Gastroesophageal sphincter (tissue), 4 donors: ENCODE results near the gene RBL2. TPM values are rescaled to one million over a fixed set of nuclear protein-coding genes. Genes with fewer than 3 reads are reported as not detected.
"Not testable (repeated sequence)": the region's sequence is repeated elsewhere in the genome, so short reads cannot be mapped to it uniquely, and the experiment has no call there.

ENCODE experiments used
- ATAC-seq: fragments of 150-250 bp; one replicate; pipeline ENCODE4 v1.9.1; 2016; ENCODE audit warnings: mild to moderate bottlenecking, moderate library complexity
- H3K27ac ChIP-seq, 4 donors: fragments of 200-600 bp; sonication (generic) in 3 of 4; 1 replicate in 3 of 4; 2 replicates in 1 of 4; pipeline ENCODE4 v1.5.1; 2016 to 2019
- H3K27me3 ChIP-seq: fragments of 200-600 bp; sonication (generic); one replicate; pipeline ENCODE4 v1.5.1; 2019
- H3K36me3 ChIP-seq, 2 donors: fragments of 200-600 bp; sonication (generic); one replicate each; pipeline ENCODE4 v1.5.1; 2019; ENCODE audit warnings: control low read depth in 1 of 2
- H3K4me1 ChIP-seq, 3 donors: fragments of 200-600 bp; sonication (generic); 1 replicate in 2 of 3; 2 replicates in 1 of 3; pipeline ENCODE4 v1.5.1; 2016 to 2019; ENCODE audit warnings: control low read depth in 2 of 3
- H3K4me3 ChIP-seq, 2 donors: fragments of 200-600 bp; sonication (generic); one replicate each; pipeline ENCODE4 v1.5.1; 2019; ENCODE audit warnings: mild to moderate bottlenecking in 1 of 2, moderate library complexity in 1 of 2
- H3K9me3 ChIP-seq, 3 donors: fragments of 200-600 bp; sonication (generic); one replicate each; pipeline ENCODE4 v1.5.1; 2017 to 2019; ENCODE audit warnings: control low read depth in 2 of 3
- EP300 ChIP-seq: sonication (generic); formaldehyde crosslinking; IDR thresholded peaks from one replicate; pipeline ENCODE4 v1.6.1; 2017; ENCODE audit warnings: antibody characterized with exemption, mild to moderate bottlenecking
- POLR2A ChIP-seq, 2 donors: fragments of 450-650 bp; IDR thresholded peaks; one replicate each; pipeline ENCODE4 v1.6.1; 2017; ENCODE audit warnings: antibody characterized with exemption in 2 of 2, mild to moderate bottlenecking in 2 of 2, moderate library complexity in 1 of 2
- POLR2AphosphoS5 ChIP-seq: sonication (generic); formaldehyde crosslinking; IDR thresholded peaks from one replicate; pipeline ENCODE4 v1.6.1; 2017; ENCODE audit warnings: antibody characterized with exemption
- WGBS, 2 donors: methylation state at CpG; one replicate each; pipeline ENCODE4 v1.1.5; 2018; ENCODE audit warnings: low coverage in 1 of 2; 5-methylcytosine and 5-hydroxymethylcytosine counted together
- total RNA-seq, 4 donors: library from RNA; depleted of rRNA; stranded (reverse); fragments of >200 nt; gene quantifications; one replicate each; pipeline ENCODE4 v1.1.0, GENCODE V29; 2016
- TF ChIP-seq, protein P1 (sequence below), 4 experiments: fragments of 200-600 bp in 2 of 4; fragments of 450-650 bp in 2 of 4; sonication (generic) in 1 of 4; IDR thresholded peaks; one replicate each; pipeline ENCODE4 v1.5.1; 2017 to 2019; ENCODE audit warnings: antibody characterized with exemption in 4 of 4, mild to moderate bottlenecking in 2 of 4, moderate library complexity in 2 of 4

Gene RBL2
- total RNA-seq, 4 donors from 2014 or later, result 74.5 to 108 (median 98.7) TPM

- Histone ChIP-seq H3K27me3 (peaks cover 9% of the 10 kb centered on the region), H3K4me1 (no peaks in the 10 kb centered on the region), H3K4me3 (no peak overlapping the region), H3K36me3 (no peaks in the 10 kb centered on the region), H3K27ac (no peak overlapping the region), H3K9me3 (peaks cover 0 to 8% (median 0%) of the 10 kb centered on the region in 3 donors)
- no peak for TF ChIP-seq EP300
- TF ChIP-seq, protein P1, sequence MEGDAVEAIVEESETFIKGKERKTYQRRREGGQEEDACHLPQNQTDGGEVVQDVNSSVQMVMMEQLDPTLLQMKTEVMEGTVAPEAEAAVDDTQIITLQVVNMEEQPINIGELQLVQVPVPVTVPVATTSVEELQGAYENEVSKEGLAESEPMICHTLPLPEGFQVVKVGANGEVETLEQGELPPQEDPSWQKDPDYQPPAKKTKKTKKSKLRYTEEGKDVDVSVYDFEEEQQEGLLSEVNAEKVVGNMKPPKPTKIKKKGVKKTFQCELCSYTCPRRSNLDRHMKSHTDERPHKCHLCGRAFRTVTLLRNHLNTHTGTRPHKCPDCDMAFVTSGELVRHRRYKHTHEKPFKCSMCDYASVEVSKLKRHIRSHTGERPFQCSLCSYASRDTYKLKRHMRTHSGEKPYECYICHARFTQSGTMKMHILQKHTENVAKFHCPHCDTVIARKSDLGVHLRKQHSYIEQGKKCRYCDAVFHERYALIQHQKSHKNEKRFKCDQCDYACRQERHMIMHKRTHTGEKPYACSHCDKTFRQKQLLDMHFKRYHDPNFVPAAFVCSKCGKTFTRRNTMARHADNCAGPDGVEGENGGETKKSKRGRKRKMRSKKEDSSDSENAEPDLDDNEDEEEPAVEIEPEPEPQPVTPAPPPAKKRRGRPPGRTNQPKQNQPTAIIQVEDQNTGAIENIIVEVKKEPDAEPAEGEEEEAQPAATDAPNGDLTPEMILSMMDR (IDR thresholded peaks at IDR 0.05), result no peak
- TF ChIP-seq POLR2A (IDR thresholded peaks at IDR 0.05), result no peak
- no peak for TF ChIP-seq POLR2AphosphoS5
- 100% methylated on average over 4 of the region's 24 CpGs; no CpG with 5 or more reads in 1 of the 2 donors for WGBS, 2 donors
- no peak for ATAC-seq
Measured at GRCh38 chr16:53421248-53421647, 13.0 kb upstream of the RBL2 start.

- WGBS, 2 donors, result 100% methylated on average over 1 of the region's 1 CpG; no CpG with 5 or more reads in 1 of the 2 donors
- H3K27ac ChIP-seq, H3K4me1 ChIP-seq, H3K9me3 ChIP-seq, H3K36me3 ChIP-seq, H3K27me3 ChIP-seq, H3K4me3 ChIP-seq, ATAC-seq: not testable (repeated sequence)
Measured at GRCh38 chr16:53423968-53424367, 10.3 kb upstream of the RBL2 start.

GRCh38 chr16:53428681-53429080, 5.6 kb upstream of the RBL2 start:
- Histone ChIP-seq H3K4me3 (no peak overlapping the region), H3K27me3 (peaks cover 13% of the 10 kb centered on the region), H3K27ac (no peak overlapping the region), H3K36me3 (no peaks in the 10 kb centered on the region), H3K4me1 (peaks cover 0 to 1% (median 0%) of the 10 kb centered on the region in 3 donors), H3K9me3 (peaks cover 0 to 9% (median 0%) of the 10 kb centered on the region in 3 donors)
- no peak for ATAC-seq
- TF ChIP-seq POLR2AphosphoS5, result no peak
- no peak for TF ChIP-seq EP300
- TF ChIP-seq POLR2A (IDR thresholded peaks at IDR 0.05), result no peak
- TF ChIP-seq, protein P1 (IDR thresholded peaks at IDR 0.05), result no peak
- WGBS, 2 donors, result 89 to 90% methylated on average over 3 of the region's 3 CpGs

DNA sequence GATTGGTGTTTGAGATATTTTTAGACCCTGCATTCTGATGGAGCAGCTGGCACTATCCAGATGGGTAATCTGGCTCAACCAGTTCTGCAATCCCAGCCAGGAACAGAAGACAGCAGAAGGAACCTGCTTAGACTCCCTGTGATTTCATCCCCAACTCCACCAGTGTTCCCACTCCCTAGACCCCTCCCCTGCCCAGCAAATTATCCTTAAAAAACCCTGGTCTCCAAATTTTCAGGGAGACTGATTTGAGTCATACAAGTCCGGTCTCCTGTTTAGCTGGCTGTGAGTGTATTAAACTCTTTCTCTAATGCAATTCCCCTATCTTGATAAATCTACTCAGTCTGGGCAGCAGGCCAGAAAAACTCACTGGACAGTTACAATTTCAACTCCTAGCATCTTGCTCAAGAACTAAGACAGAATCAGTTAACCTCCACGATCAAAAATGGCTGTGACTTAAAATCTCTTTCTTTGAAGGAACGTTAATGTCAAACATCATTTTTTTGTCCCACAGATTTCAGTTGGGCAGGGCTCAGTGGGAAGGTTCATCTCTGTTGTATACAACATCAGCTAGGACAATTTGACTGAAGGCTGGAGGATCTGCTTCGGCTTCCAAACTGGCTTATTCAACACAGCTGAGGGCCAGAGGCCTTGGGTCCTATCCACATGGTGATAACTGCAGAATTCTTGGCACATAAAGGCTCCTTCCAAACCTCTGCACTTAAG, 4.9 kb upstream of the RBL2 start:
- Histone ChIP-seq H3K27ac (no peak overlapping the region), H3K27me3 (peaks cover 13% of the 10 kb centered on the region), H3K9me3 (peaks cover 0 to 4% (median 0%) of the 10 kb centered on the region in 3 donors), H3K36me3 (no peaks in the 10 kb centered on the region), H3K4me1 (peaks cover 0 to 3% (median 0%) of the 10 kb centered on the region in 3 donors), H3K4me3 (no peak overlapping the region)
- 31 to 40% methylated on average over 3 to 4 of the region's 4 CpGs for WGBS, 2 donors
- TF ChIP-seq, protein P1 (IDR thresholded peaks at IDR 0.05), result no peak
- TF ChIP-seq EP300 (no peak), POLR2AphosphoS5 (no peak), POLR2A (IDR thresholded peaks at IDR 0.05) (no peak)
- no peak for ATAC-seq

DNA sequence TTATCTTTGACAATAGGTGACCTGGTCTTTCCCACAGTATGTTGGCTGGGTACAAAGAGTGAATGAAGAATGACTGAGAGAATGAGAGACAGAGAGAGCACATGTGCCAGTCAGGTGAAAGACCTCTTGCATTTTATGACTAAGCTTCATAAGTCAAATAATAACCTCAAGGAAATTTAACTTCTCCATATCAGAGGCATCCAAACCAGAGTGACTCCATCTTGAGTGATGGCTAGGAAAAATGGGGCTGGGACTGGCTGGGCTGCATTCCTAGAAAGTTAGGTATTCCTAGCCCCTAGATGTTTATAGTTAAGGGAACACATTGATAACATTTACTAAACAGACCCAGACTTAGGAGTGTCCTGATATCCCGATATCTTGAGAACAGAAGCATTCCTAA, 3.9 kb upstream of the RBL2 start:
- no peak overlapping the region for H3K4me3 ChIP-seq
- no peak for ATAC-seq
- peaks cover 5% of the 10 kb centered on the region for H3K27me3 ChIP-seq
- 56 to 80% methylated on average over 1 of the region's 1 CpG for WGBS, 2 donors
- H3K4me1 ChIP-seq, result peaks cover 0 to 3% (median 0%) of the 10 kb centered on the region in 3 donors
- no peaks in the 10 kb centered on the region for H3K36me3 ChIP-seq
- TF ChIP-seq POLR2AphosphoS5 (no peak), POLR2A (IDR thresholded peaks at IDR 0.05) (no peak)
- peaks cover 0 to 4% (median 0%) of the 10 kb centered on the region in 3 donors for H3K9me3 ChIP-seq
- no peak overlapping the region for H3K27ac ChIP-seq

- Histone ChIP-seq H3K4me1 (peaks cover 0 to 28% (median 0%) of the 10 kb centered on the region in 3 donors), H3K9me3 (peaks cover 0 to 4% (median 0%) of the 10 kb centered on the region in 3 donors), H3K27me3 (peaks cover 4% of the 10 kb centered on the region), H3K4me3 (peak overlapping the region in 1 of 2 donors; percentile 92), H3K36me3 (no peaks in the 10 kb centered on the region), H3K27ac (peak overlapping the region; percentile 88 to 98 (median 95))
- WGBS, 2 donors, result 71 to 87% methylated on average over 6 to 7 of the region's 7 CpGs
- no peak for ATAC-seq
- no peak for TF ChIP-seq EP300
- TF ChIP-seq, protein P1 (IDR thresholded peaks at IDR 0.05), result no peak
- TF ChIP-seq POLR2AphosphoS5, result no peak
- no peak for TF ChIP-seq POLR2A (IDR thresholded peaks at IDR 0.05)
Measured at GRCh38 chr16:53433509-53433908, 762 bp upstream of the RBL2 start.
